Right lobe of liver (tissue), 6 donors: ENCODE results near the gene PTK6. TPM values are rescaled to one million over a fixed set of nuclear protein-coding genes. Genes with fewer than 3 reads are reported as not detected.

Experiments used
- ATAC-seq, 4 donors: fragments of 200-7000 bp; cut with Tn5 transposase; one replicate each; pipeline ENCODE4 v1.9.1; 2020; ENCODE audit warnings: mild to moderate bottlenecking in 4 of 4, moderate library complexity in 4 of 4
- DNase-seq, 3 donors: peaks; one replicate each; pipeline ENCODE4 v3.0.0-alpha.2; 2020
- H3K27ac ChIP-seq, 3 donors: fragments of 200-600 bp; one replicate each; pipeline ENCODE4 v1.8.0; 2022
- H3K27me3 ChIP-seq, 2 donors: fragments of 200-600 bp; one replicate each; pipeline ENCODE4 v1.8.0; 2022
- H3K36me3 ChIP-seq, 4 donors: fragments of 200-600 bp; sonication (generic) in 1 of 4; one replicate each; pipeline versions ENCODE4 v1.5.1 to v1.8.0; 2017 to 2022; ENCODE audit warnings: control low read depth in 1 of 4
- H3K4me1 ChIP-seq, 4 donors: fragments of 200-600 bp; sonication (generic) in 1 of 4; one replicate each; pipeline versions ENCODE4 v1.5.1 to v1.8.0; 2017 to 2022; ENCODE audit warnings: control low read depth in 1 of 4
- H3K4me3 ChIP-seq, 3 donors: fragments of 200-600 bp; one replicate each; pipeline ENCODE4 v1.8.0; 2022
- H3K9me3 ChIP-seq, 4 donors: fragments of 200-600 bp; sonication (generic) in 1 of 4; one replicate each; pipeline versions ENCODE4 v1.5.1 to v1.8.0; 2017 to 2022; ENCODE audit warnings: control low read depth in 1 of 4
- POLR2A ChIP-seq: fragments of 450-650 bp; IDR thresholded peaks from one replicate; pipeline ENCODE4 v1.6.1; 2017; ENCODE audit warnings: antibody characterized with exemption, mild to moderate bottlenecking
- WGBS: methylation state at CpG from one replicate; pipeline ENCODE4 v1.1.6; 2018; ENCODE audit warnings: low coverage, low lambda C conversion rate; ENCODE audit not compliant: insufficient coverage; ENCODE audit errors: missing lambda C conversion rate; 5-methylcytosine and 5-hydroxymethylcytosine counted together
- intact Hi-C, 2 donors: fragments of 100-400 bp; cut with DNase I; formaldehyde crosslinking; loops; one replicate each; pipeline versions ENCODE4 v1.11.2 to v1.14.1; 2022
- total RNA-seq, 6 experiments: library from RNA; depleted of rRNA in 2 of 6; stranded (reverse); fragments of >200 nt in 2 of 6; fragmentation: NEBNext Ultra II Directional in 3 of 6; extraction: Animal tissue kit (Norgen Biotek cat#: 25700) in 3 of 6; gene quantifications; one replicate each; pipeline versions ENCODE4 v1.1.0 to v1.2.4, GENCODE V29; 2016 to 2023
- TF ChIP-seq, protein P1 (sequence below), 4 donors: fragments of 200-600 bp in 3 of 4; fragments of 450-650 bp in 1 of 4; IDR thresholded peaks; one replicate each; pipeline versions ENCODE4 v1.5.1 to v1.8.0; 2016 to 2022; ENCODE audit warnings: antibody characterized with exemption in 4 of 4, mild to moderate bottlenecking in 2 of 4
- donor health status: DM: no; HTN: yes; CAD: no.
- donor health status: DM: no; HTN: no; CAD: no.
- donor health status: DM: no; HTN: no; CAD: no.
- donor health status: DM: no; HTN: yes; CAD: no.
- donor health status: DM: no; HTN: yes; CAD: no.

The PTK6 gene
- total RNA-seq, 6 experiments from 2014 or later, result 0.78 to 11.0 (median 3.6) TPM

- Histone ChIP-seq H3K27ac (no peak overlapping the region), H3K4me3 (no peak overlapping the region), H3K36me3 (peaks cover 0 to 33% (median 15%) of the 10 kb centered on the region in 4 donors), H3K27me3 (no peaks in the 10 kb centered on the region), H3K9me3 (no peaks in the 10 kb centered on the region), H3K4me1 (no peaks in the 10 kb centered on the region)
- intact Hi-C loops, result no loop called here
- no peak for DNase-seq
- ATAC-seq, result no peak
- 86% methylated on average over 9 of the region's 14 CpGs for WGBS
- TF ChIP-seq, protein P1, sequence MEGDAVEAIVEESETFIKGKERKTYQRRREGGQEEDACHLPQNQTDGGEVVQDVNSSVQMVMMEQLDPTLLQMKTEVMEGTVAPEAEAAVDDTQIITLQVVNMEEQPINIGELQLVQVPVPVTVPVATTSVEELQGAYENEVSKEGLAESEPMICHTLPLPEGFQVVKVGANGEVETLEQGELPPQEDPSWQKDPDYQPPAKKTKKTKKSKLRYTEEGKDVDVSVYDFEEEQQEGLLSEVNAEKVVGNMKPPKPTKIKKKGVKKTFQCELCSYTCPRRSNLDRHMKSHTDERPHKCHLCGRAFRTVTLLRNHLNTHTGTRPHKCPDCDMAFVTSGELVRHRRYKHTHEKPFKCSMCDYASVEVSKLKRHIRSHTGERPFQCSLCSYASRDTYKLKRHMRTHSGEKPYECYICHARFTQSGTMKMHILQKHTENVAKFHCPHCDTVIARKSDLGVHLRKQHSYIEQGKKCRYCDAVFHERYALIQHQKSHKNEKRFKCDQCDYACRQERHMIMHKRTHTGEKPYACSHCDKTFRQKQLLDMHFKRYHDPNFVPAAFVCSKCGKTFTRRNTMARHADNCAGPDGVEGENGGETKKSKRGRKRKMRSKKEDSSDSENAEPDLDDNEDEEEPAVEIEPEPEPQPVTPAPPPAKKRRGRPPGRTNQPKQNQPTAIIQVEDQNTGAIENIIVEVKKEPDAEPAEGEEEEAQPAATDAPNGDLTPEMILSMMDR (IDR thresholded peaks at IDR 0.05), result no peak
- TF ChIP-seq POLR2A, result no peak
Observed at GRCh38 chr20:63558804-63559484, 21.8 kb upstream of the PTK6 start.

- 87% methylated on average over 6 of the region's 19 CpGs for WGBS
- DNase-seq, result no peak
- TF ChIP-seq, protein P1 (IDR thresholded peaks at IDR 0.05), result no peak
- TF ChIP-seq POLR2A, result no peak
Observed at GRCh38 chr20:63557481-63557891, 20.3 kb upstream of the PTK6 start.

DNA sequence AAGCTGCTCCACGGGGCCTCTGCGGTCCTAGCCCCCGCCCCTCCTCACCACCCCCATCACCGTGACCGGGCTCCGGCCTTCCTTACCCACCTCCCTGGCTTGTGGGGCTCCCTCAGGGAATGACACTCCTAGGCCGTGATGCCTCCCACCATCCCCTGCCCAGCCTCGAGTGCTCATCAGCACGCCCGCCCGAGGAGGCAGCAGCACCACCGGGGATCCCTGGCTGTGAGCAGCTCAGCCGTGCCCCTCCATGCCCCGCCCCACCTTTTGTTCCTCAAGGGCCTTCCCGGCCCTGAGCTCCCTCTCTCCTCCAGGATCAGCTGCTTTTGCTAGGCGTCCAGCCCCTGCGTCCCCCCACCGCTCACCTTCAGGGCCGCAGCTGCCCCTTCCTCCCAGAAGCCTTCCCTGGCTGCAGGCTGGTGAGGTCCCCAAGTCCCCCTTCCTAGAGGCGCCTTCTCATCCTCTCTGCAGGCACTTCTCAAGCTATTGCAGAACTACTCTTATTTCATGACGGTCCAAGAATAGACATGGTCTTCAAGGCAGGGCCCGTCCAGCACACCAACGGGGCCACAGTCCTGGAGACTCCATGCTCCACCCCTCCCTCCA lies 19.8 kb upstream of the PTK6 start:
- Histone ChIP-seq H3K4me3 (no peak overlapping the region), H3K36me3 (peaks cover 0 to 22% (median 8%) of the 10 kb centered on the region in 4 donors), H3K4me1 (no peaks in the 10 kb centered on the region), H3K27ac (no peak overlapping the region), H3K9me3 (no peaks in the 10 kb centered on the region), H3K27me3 (no peaks in the 10 kb centered on the region)
- WGBS, result 87% methylated on average over 7 of the region's 23 CpGs
- ATAC-seq, result no peak
- intact Hi-C loops, result no loop called here
- no peak for TF ChIP-seq POLR2A
- TF ChIP-seq, protein P1 (IDR thresholded peaks at IDR 0.05), result no peak
- no peak for DNase-seq

More at GRCh38 chr20:63557481-63557891, 20.3 kb upstream of the PTK6 start:
- ATAC-seq, result no peak
- Histone ChIP-seq H3K4me1 (no peaks in the 10 kb centered on the region), H3K9me3 (no peaks in the 10 kb centered on the region), H3K4me3 (no peak overlapping the region), H3K27me3 (no peaks in the 10 kb centered on the region), H3K27ac (no peak overlapping the region), H3K36me3 (peaks cover 0 to 27% (median 9%) of the 10 kb centered on the region in 4 donors)
- intact Hi-C loops, result no loop called here

DNA sequence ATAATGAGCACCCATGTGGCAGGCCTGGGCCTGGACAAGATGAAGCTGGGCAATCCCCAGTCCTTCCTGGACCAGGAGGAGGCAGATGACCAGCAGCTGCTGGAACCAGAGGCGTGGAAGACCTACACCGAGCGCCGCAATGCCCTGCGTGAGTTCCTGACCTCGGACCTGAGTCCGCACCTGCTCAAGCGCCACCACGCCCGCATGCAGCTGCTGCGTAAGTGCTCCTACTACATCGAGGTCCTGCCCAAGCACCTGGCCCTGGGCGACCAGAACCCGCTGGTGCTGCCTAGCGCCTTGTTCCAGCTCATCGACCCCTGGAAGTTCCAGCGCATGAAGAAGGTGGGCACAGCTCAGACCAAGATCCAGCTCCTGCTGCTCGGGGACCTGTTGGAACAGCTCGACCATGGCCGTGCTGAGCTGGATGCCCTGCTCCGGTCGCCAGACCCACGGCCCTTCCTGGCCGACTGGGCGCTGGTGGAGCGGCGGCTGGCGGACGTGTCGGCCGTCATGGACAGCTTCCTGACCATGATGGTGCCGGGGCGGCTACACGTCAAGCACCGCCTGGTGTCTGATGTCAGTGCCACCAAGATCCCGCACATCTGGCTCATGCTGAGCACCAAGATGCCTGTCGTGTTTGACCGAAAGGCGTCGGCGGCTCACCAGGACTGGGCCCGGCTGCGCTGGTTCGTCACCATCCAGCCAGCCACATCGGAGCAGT lies 18.6 kb upstream of the PTK6 start:
- H3K36me3 ChIP-seq, result peaks cover 0 to 13% (median 5%) of the 10 kb centered on the region in 4 donors
- no CpG with 5 or more reads among the region's 45 CpGs for WGBS
- TF ChIP-seq POLR2A, result no peak
- TF ChIP-seq, protein P1 (IDR thresholded peaks at IDR 0.05), result no peak
- intact Hi-C loops, result no loop called here
- H3K27ac ChIP-seq, result no peak overlapping the region
- no peaks in the 10 kb centered on the region for H3K27me3 ChIP-seq
- DNase-seq, result no peak
- no peaks in the 10 kb centered on the region for H3K9me3 ChIP-seq
- H3K4me1 ChIP-seq, result no peaks in the 10 kb centered on the region
- H3K4me3 ChIP-seq, result no peak overlapping the region
- ATAC-seq, result no peak
